ENCODE results near the gene DAAM2.

Gene DAAM2

DNA sequence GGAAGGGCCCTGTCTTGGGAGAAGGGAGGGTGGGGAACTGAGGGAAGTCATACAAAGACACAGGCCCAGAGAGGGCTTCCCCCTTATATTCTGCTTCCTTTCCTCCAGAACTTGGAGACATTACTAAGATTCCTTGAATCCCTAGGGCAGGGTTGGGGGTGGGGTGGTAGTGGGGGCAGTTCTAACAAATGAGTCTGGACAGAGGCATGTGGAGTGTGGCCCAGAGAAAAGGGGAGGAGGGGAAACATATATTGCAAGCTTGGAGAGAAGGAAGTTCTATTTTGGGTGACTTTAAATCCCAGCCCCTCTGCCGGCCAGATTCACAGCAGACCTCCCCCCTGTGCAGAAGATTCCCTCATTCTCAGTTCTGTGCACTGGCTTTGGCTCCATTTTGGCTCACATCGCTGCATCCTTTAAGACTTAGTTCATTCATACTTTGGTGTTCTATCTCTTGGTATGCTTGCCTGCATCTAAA lies 43.7 kb downstream of the DAAM2 start:
- no peak for DNase-seq (ENCODE audit: low read depth)
- in situ Hi-C loops (cut with HindIII; ENCODE audit: low sequenced_read_pairs): no loop called here
- no peak overlapping the region for H3K4me3 ChIP-seq (ENCODE audit: low read depth, low read length)
- TF ChIP-seq, protein P1, sequence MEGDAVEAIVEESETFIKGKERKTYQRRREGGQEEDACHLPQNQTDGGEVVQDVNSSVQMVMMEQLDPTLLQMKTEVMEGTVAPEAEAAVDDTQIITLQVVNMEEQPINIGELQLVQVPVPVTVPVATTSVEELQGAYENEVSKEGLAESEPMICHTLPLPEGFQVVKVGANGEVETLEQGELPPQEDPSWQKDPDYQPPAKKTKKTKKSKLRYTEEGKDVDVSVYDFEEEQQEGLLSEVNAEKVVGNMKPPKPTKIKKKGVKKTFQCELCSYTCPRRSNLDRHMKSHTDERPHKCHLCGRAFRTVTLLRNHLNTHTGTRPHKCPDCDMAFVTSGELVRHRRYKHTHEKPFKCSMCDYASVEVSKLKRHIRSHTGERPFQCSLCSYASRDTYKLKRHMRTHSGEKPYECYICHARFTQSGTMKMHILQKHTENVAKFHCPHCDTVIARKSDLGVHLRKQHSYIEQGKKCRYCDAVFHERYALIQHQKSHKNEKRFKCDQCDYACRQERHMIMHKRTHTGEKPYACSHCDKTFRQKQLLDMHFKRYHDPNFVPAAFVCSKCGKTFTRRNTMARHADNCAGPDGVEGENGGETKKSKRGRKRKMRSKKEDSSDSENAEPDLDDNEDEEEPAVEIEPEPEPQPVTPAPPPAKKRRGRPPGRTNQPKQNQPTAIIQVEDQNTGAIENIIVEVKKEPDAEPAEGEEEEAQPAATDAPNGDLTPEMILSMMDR (IDR thresholded peaks at IDR 0.05; ENCODE audit: low read depth, low read length, missing control alignments): no peak

DNA sequence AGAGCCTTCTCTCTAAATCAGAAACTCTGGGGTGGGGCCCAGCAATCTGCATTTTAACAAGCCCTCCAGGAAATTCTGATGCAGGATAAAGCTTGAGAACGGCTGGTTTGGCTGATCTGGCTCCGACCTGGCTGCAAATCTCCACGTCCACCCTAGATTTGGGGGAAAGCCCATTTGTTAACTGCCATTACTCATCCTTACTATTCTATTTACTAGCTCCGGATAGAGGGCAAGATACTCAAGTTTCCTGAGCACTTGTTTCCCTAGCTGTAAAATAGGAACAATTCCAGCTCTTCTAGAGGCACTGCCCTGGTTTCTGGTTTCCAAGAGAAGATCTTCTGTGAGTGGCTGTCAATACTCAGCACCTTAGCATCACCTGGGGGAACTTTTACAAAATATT lies 44.4 kb downstream of the DAAM2 start:
- DNase-seq (ENCODE audit: low read depth): no peak
- in situ Hi-C loops (cut with HindIII; ENCODE audit: low sequenced_read_pairs): no loop called here
- TF ChIP-seq, protein P1 (IDR thresholded peaks at IDR 0.05; ENCODE audit: low read depth, low read length, missing control alignments): no peak
- H3K4me3 ChIP-seq (ENCODE audit: low read depth, low read length): no peak overlapping the region

DNA sequence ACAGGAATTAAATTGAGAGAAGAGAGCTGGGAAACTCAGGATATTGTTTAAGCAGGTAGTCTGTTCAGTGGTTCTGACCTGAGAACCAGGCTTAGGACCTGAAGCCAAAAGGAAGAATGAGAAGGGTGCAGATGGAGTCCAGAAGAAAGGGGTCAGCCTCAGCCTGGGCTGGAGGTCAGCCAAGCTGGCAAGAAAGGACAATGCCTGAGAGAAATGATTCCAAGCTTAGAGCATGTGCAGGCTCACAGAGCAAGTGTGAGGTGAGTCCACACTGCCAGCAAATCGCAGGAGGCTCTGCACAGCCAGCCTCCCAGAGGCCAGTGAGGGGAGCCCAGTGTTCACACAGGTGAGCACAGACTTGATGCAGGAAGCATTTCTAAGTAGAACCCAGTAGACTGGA lies 47.3 kb downstream of the DAAM2 start:
- H3K4me3 ChIP-seq (ENCODE audit: low read depth, low read length): no peak overlapping the region
- TF ChIP-seq, protein P1 (IDR thresholded peaks at IDR 0.05; ENCODE audit: low read depth, low read length, missing control alignments): no peak
- in situ Hi-C loops (cut with HindIII; ENCODE audit: low sequenced_read_pairs): no loop called here
- DNase-seq (ENCODE audit: low read depth): no peak

DNA sequence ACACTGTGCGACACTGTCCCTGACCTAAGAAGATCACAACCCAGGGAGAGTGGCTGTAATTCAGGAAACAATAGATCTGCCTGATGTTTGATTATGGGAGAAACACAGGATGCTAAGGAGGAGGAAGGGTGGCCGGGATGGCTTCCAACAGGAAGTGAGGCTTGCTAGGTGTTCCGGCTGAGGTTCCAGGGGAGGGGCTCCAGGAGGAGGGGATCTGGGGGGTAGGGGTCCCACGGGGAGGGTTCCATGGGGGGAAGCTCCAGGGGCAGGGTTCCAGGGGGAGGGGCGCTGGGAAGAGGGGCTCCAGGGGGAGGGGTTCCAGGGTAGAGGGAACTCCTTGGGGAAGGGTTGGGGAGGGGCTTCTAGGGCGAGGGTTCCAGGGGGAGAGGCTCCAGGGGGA lies 48.6 kb downstream of the DAAM2 start:
- DNase-seq (ENCODE audit: low read depth): no peak
- H3K4me3 ChIP-seq (ENCODE audit: low read depth, low read length): no peak overlapping the region
- in situ Hi-C loops (cut with HindIII; ENCODE audit: low sequenced_read_pairs): no loop called here
- TF ChIP-seq, protein P1 (IDR thresholded peaks at IDR 0.05; ENCODE audit: low read depth, low read length, missing control alignments): no peak

DNA sequence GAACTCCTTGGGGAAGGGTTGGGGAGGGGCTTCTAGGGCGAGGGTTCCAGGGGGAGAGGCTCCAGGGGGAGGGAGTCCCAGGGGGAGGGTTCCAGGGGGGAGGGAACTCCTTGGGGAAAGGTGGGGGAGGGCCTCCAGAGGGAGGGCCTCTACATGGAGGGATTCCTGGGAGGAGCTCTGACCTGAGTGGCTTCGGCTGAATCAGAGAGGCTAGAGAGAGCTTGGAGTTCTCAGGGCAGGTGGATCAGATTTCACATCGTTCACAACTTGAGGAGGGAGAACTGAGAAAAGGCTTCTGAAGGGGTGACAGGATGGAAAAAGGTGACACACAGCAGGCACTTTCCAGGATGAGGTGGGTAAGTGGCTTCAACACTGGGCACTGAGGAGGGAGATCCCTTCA lies 49.1 kb downstream of the DAAM2 start:
- TF ChIP-seq, protein P1 (IDR thresholded peaks at IDR 0.05; ENCODE audit: low read depth, low read length, missing control alignments): no peak
- no peak for DNase-seq (ENCODE audit: low read depth)
- in situ Hi-C loops (cut with HindIII; ENCODE audit: low sequenced_read_pairs): no loop called here
- H3K4me3 ChIP-seq (ENCODE audit: low read depth, low read length): no peak overlapping the region

DNA sequence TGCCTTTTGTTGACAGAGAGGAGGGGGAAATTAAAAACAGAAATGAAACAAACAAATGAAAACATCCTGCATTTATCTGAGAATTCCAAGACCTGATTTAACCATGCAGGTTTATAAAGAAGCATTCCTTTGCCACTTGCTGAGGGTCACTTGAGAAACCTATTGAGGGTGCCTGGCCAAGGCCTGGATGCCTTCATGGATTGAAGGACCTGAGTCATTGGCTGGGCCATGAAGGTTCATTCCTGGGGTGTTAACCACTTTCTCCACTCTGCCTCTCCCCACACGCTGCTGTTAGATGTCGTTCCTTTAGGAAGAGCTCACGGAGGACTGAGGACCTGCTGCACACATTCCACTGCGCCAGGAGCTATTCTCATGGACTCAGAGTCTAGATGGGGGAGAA lies 49.7 kb downstream of the DAAM2 start:
- DNase-seq (ENCODE audit: low read depth): no peak
- TF ChIP-seq, protein P1 (IDR thresholded peaks at IDR 0.05; ENCODE audit: low read depth, low read length, missing control alignments): no peak
- H3K4me3 ChIP-seq (ENCODE audit: low read depth, low read length): no peak overlapping the region
- in situ Hi-C loops (cut with HindIII; ENCODE audit: low sequenced_read_pairs): no loop called here

All from astrocyte of the cerebellum (primary cell).